ENCODE data around the gene DGKB.

The DGKB gene

DNA sequence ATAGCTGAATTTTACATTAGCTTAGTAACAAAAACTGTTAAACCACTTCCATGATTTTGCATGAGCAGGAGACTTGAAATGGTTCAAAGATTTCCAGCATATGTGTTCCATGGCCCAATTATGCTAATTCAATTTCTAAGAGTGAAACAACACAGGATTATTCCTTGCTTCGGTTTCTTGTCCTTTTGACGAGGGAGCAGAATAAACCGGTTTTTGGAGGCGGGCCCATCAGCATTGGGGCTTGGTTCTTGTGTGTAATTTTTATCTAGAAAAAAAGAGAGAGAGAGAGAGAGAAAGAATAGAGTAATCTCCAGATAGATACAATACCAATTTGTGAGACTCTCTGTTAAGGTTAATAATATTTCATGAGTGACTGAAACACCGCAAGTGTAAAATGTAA is 753.6 kb downstream of the DGKB start:
- ChIA-PET POLR2A (no interaction called here), CTCF (no interaction called here)
- TF ChIP-seq BHLHE40 (IDR thresholded peaks at IDR 0.05; ENCODE audit: borderline replicate concordance) (no peak), SP1 (IDR thresholded peaks at IDR 0.05) (no peak), FOXM1 (IDR thresholded peaks at IDR 0.05; ENCODE audit: borderline replicate concordance) (no peak), ELF4 (IDR thresholded peaks at IDR 0.05) (no peak), FOXA1 (IDR thresholded peaks at IDR 0.05) (no peak), SUZ12 (IDR thresholded peaks at IDR 0.05) (no peak), TARDBP (IDR thresholded peaks at IDR 0.05) (no peak), ARNT (IDR thresholded peaks at IDR 0.05) (no peak), FOXK2 (IDR thresholded peaks at IDR 0.05) (no peak), LEF1 (IDR thresholded peaks at IDR 0.05; ENCODE audit: borderline replicate concordance) (no peak), CTBP1 (IDR thresholded peaks at IDR 0.05; ENCODE audit: borderline replicate concordance) (no peak), NFRKB (IDR thresholded peaks at IDR 0.05) (no peak), ZNF384 (IDR thresholded peaks at IDR 0.05) (no peak), HDGF (IDR thresholded peaks at IDR 0.05; ENCODE audit: borderline replicate concordance) (no peak)
- TF ChIP-seq, protein P1, sequence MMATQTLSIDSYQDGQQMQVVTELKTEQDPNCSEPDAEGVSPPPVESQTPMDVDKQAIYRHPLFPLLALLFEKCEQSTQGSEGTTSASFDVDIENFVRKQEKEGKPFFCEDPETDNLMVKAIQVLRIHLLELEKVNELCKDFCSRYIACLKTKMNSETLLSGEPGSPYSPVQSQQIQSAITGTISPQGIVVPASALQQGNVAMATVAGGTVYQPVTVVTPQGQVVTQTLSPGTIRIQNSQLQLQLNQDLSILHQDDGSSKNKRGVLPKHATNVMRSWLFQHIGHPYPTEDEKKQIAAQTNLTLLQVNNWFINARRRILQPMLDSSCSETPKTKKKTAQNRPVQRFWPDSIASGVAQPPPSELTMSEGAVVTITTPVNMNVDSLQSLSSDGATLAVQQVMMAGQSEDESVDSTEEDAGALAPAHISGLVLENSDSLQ (IDR thresholded peaks at IDR 0.05) = no peak
- no peak for DNase-seq (ENCODE audit: extremely low spot score)

- ChIA-PET POLR2A (no interaction called here), CTCF (no interaction called here)
- DNase-seq (ENCODE audit: extremely low spot score) = no peak
- TF ChIP-seq, protein P1 (IDR thresholded peaks at IDR 0.05) = peak; percentile 12; the same call in 1 of the 2 replicates
- no peak for TF ChIP-seq ELF4 (IDR thresholded peaks at IDR 0.05)
Observed at GRCh38 chr7:14147532-14147931, 755.0 kb downstream of the DGKB start.

- POLR2A ChIA-PET = no interaction called here
- CTCF ChIA-PET = no interaction called here
- DNase-seq (ENCODE audit: extremely low spot score) = no peak
- no peak for TF ChIP-seq ARNT (IDR thresholded peaks at IDR 0.05)
- TF ChIP-seq BHLHE40 (IDR thresholded peaks at IDR 0.05; ENCODE audit: borderline replicate concordance) = no peak
- no peak for TF ChIP-seq ZNF384 (IDR thresholded peaks at IDR 0.05)
- no peak for TF ChIP-seq FOXM1 (IDR thresholded peaks at IDR 0.05; ENCODE audit: borderline replicate concordance)
- TF ChIP-seq FOXA1 (IDR thresholded peaks at IDR 0.05) = no peak
- TF ChIP-seq HDGF (IDR thresholded peaks at IDR 0.05; ENCODE audit: borderline replicate concordance) = no peak
- TF ChIP-seq FOXK2 (IDR thresholded peaks at IDR 0.05) = no peak
- no peak for TF ChIP-seq L3MBTL2 (conservative IDR thresholded peaks at IDR 0.05)
Observed at GRCh38 chr7:14144538-14144937, 758.0 kb downstream of the DGKB start.

DNA sequence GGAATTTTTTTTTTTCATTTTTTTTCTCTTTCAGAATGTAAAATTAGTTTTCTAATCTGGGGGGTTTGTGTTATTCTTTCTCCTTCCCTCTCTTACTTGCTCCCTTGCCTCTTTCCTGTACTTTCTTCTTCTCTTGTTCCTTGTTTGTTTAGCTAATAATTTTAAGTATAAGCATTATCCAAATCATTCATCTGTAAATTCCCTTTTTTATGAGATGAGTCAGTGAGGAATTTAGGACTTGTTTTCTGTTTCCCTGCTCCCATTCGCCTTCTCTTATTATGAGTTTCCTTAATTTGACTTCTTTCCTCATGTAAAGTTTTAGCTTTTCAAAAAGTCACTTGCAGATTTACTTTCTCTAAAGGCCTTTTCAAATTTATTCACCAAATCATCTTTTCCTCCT is 758.4 kb downstream of the DGKB start:
- no peak for DNase-seq (ENCODE audit: extremely low spot score)
- TF ChIP-seq BHLHE40 (IDR thresholded peaks at IDR 0.05; ENCODE audit: borderline replicate concordance) (no peak), FOXK2 (IDR thresholded peaks at IDR 0.05) (no peak), SP1 (IDR thresholded peaks at IDR 0.05) (no peak), L3MBTL2 (conservative IDR thresholded peaks at IDR 0.05) (no peak), LEF1 (IDR thresholded peaks at IDR 0.05; ENCODE audit: borderline replicate concordance) (no peak), FOXM1 (IDR thresholded peaks at IDR 0.05; ENCODE audit: borderline replicate concordance) (no peak), ZNF384 (IDR thresholded peaks at IDR 0.05) (no peak), NFRKB (IDR thresholded peaks at IDR 0.05) (no peak), HDGF (IDR thresholded peaks at IDR 0.05; ENCODE audit: borderline replicate concordance) (no peak), ELF4 (IDR thresholded peaks at IDR 0.05) (no peak), TARDBP (IDR thresholded peaks at IDR 0.05) (no peak), FOXA1 (IDR thresholded peaks at IDR 0.05) (no peak), ARNT (IDR thresholded peaks at IDR 0.05) (no peak)
- TF ChIP-seq, protein P1 (IDR thresholded peaks at IDR 0.05) = no peak
- ChIA-PET POLR2A (no interaction called here), CTCF (no interaction called here)

DNA sequence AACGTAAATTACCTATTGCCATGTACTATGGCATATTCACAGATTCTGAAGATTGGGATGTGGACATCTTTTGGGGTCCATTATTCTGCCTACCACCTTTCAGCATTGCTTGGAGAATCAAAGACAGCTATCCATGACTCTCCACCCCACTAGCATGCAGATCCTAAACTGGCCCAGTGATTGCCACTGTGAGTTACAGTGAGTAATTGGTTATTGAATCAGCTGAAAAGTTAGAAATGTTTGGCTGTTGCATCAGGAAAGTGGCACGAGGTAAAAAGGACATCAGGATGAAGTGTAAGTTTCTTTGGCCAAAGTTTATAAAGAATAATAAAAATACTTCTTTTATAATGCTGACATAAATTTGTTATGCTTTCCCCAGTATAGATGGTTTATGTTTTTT is 764.9 kb downstream of the DGKB start:
- ChIA-PET POLR2A (no interaction called here), CTCF (no interaction called here)
- no peak for DNase-seq (ENCODE audit: extremely low spot score)
- TF ChIP-seq SUZ12 (IDR thresholded peaks at IDR 0.05) = no peak
- no peak for TF ChIP-seq BHLHE40 (IDR thresholded peaks at IDR 0.05; ENCODE audit: borderline replicate concordance)
- no peak for TF ChIP-seq ELF4 (IDR thresholded peaks at IDR 0.05)
- TF ChIP-seq, protein P1 (IDR thresholded peaks at IDR 0.05) = no peak
- no peak for TF ChIP-seq LEF1 (IDR thresholded peaks at IDR 0.05; ENCODE audit: borderline replicate concordance)
- no peak for TF ChIP-seq SP1 (IDR thresholded peaks at IDR 0.05)
- TF ChIP-seq CTBP1 (IDR thresholded peaks at IDR 0.05; ENCODE audit: borderline replicate concordance) = no peak
- TF ChIP-seq FOXK2 (IDR thresholded peaks at IDR 0.05) = no peak
- TF ChIP-seq NFRKB (IDR thresholded peaks at IDR 0.05) = no peak
- no peak for TF ChIP-seq HDGF (IDR thresholded peaks at IDR 0.05; ENCODE audit: borderline replicate concordance)
- no peak for TF ChIP-seq FOXM1 (IDR thresholded peaks at IDR 0.05; ENCODE audit: borderline replicate concordance)
- no peak for TF ChIP-seq L3MBTL2 (conservative IDR thresholded peaks at IDR 0.05)
- no peak for TF ChIP-seq FOXA1 (IDR thresholded peaks at IDR 0.05)
- no peak for TF ChIP-seq ZNF384 (IDR thresholded peaks at IDR 0.05)
- TF ChIP-seq ARNT (IDR thresholded peaks at IDR 0.05) = no peak

- no peak for DNase-seq (ENCODE audit: extremely low spot score)
- no peak for TF ChIP-seq TARDBP (IDR thresholded peaks at IDR 0.05)
- no peak for TF ChIP-seq SUZ12 (IDR thresholded peaks at IDR 0.05)
- no peak for TF ChIP-seq L3MBTL2 (conservative IDR thresholded peaks at IDR 0.05)
- TF ChIP-seq, protein P1 (IDR thresholded peaks at IDR 0.05) = no peak
- no peak for TF ChIP-seq ARNT (IDR thresholded peaks at IDR 0.05)
- no peak for TF ChIP-seq LEF1 (IDR thresholded peaks at IDR 0.05; ENCODE audit: borderline replicate concordance)
- no peak for TF ChIP-seq NFRKB (IDR thresholded peaks at IDR 0.05)
- no peak for TF ChIP-seq HDGF (IDR thresholded peaks at IDR 0.05; ENCODE audit: borderline replicate concordance)
- TF ChIP-seq FOXA1 (IDR thresholded peaks at IDR 0.05) = no peak
- no peak for TF ChIP-seq ELF4 (IDR thresholded peaks at IDR 0.05)
- TF ChIP-seq CTBP1 (IDR thresholded peaks at IDR 0.05; ENCODE audit: borderline replicate concordance) = no peak
- TF ChIP-seq FOXM1 (IDR thresholded peaks at IDR 0.05; ENCODE audit: borderline replicate concordance) = no peak
- no peak for TF ChIP-seq ZNF384 (IDR thresholded peaks at IDR 0.05)
- TF ChIP-seq SP1 (IDR thresholded peaks at IDR 0.05) = no peak
- TF ChIP-seq BHLHE40 (IDR thresholded peaks at IDR 0.05; ENCODE audit: borderline replicate concordance) = no peak
- ChIA-PET CTCF (no interaction called here), POLR2A (no interaction called here)
Observed at GRCh38 chr7:14133752-14134151, 768.8 kb downstream of the DGKB start.

Data from HEK293T (cell line).